IMR-90 (cell line): Measurements from ENCODE around the gene IRF2. TPM values are rescaled to one million over a fixed set of nuclear protein-coding genes. Genes with fewer than 3 reads are reported as not detected.

Experiments
- ATAC-seq: fragments of 200-7000 bp; cut with Tn5 transposase; 2 replicates; pipeline ENCODE4 v1.9.1; 2020; ENCODE audit warnings: low read depth, mild to moderate bottlenecking, moderate library complexity
- BruUV-seq: library from RNA; stranded (reverse); fragments of 400-500 nt; replicated peaks from 2 replicates; lab custom pipeline; 2021; lab: Mats Ljungman, UMichigan
- CTCF ChIA-PET: fragments of 300-600 bp; formaldehyde crosslinking; extraction: SDS; loops from one replicate; lab custom pipeline; 2021; ENCODE audit warnings: antibody characterized with exemption; lab: Yijun Ruan, JAX
- POLR2A ChIA-PET: fragments of 300-600 bp; sonication (Branson Sonifier 250); formaldehyde crosslinking; loops from one replicate; lab custom pipeline; 2022; ENCODE audit warnings: antibody characterized with exemption; ENCODE audit not compliant: unreplicated experiment; lab: Charles Lee
- DNase-seq: peaks from one replicate; pipeline ENCODE4 v3.0.0; 2013
- H2AFZ ChIP-seq: replicated peaks from 2 replicates; pipeline ENCODE3; 2013; ENCODE audit warnings: low read length, mild to moderate bottlenecking; ENCODE audit not compliant: poor library complexity
- H2AK5ac ChIP-seq: 2 replicates; pipeline ENCODE4 v1.6.1; 2013; ENCODE audit warnings: low read depth, low read length, inconsistent platforms
- H2AK9ac ChIP-seq: replicated peaks from 2 replicates; pipeline ENCODE3; 2013; ENCODE audit warnings: mild to moderate bottlenecking, low read depth, low read length, moderate library complexity; ENCODE audit not compliant: poor library complexity
- H2BK120ac ChIP-seq: 2 replicates; pipeline ENCODE4 v1.6.1; 2013; ENCODE audit warnings: low read depth, low read length, inconsistent platforms
- H2BK15ac ChIP-seq: 3 replicates; pipeline ENCODE4 v1.6.1; 2013; ENCODE audit warnings: low read depth, low read length, inconsistent platforms
- H2BK20ac ChIP-seq: 2 replicates; pipeline ENCODE4 v1.6.1; 2013; ENCODE audit warnings: low read depth, mild to moderate bottlenecking, inconsistent platforms, low read length, moderate library complexity
- H2BK5ac ChIP-seq: 2 replicates; pipeline ENCODE4 v1.6.1; 2013; ENCODE audit warnings: mild to moderate bottlenecking, low read depth, low read length, inconsistent platforms; ENCODE audit not compliant: poor library complexity, severe bottlenecking
- H3K14ac ChIP-seq: replicated peaks from 2 replicates; pipeline ENCODE4 v1.6.1; 2013; ENCODE audit warnings: low read depth, low read length, inconsistent platforms
- H3K18ac ChIP-seq: 2 replicates; pipeline ENCODE4 v1.6.1; 2013; ENCODE audit warnings: low read depth, low read length, control low read depth
- H3K23ac ChIP-seq: 2 replicates; pipeline ENCODE4 v1.6.1; 2013; ENCODE audit warnings: low read depth, low read length, inconsistent platforms
- H3K27ac ChIP-seq: 2 replicates; pipeline ENCODE4 v1.5.1; 2013; ENCODE audit warnings: mild to moderate bottlenecking, control low read depth, low read length; ENCODE audit not compliant: insufficient read depth
- H3K27me3 ChIP-seq: 2 replicates; pipeline ENCODE4 v1.6.1; 2013; ENCODE audit warnings: low read length; ENCODE audit not compliant: control insufficient read depth, insufficient read depth
- H3K36me3 ChIP-seq: 2 replicates; pipeline ENCODE4 v1.6.1; 2013; ENCODE audit warnings: low read length, mixed read lengths; ENCODE audit not compliant: control insufficient read depth, insufficient read depth
- H3K4ac ChIP-seq: 2 replicates; pipeline ENCODE4 v1.6.1; 2013; ENCODE audit warnings: low read depth, low read length, inconsistent platforms
- H3K4me1 ChIP-seq: 2 replicates; pipeline ENCODE4 v1.6.1; 2013; ENCODE audit warnings: low read length, mixed read lengths; ENCODE audit not compliant: control insufficient read depth, insufficient read depth
- H3K4me2 ChIP-seq: 2 replicates; pipeline ENCODE4 v1.6.1; 2013; ENCODE audit warnings: low read depth, mild to moderate bottlenecking, control low read depth, low read length, moderate library complexity
- H3K4me3 ChIP-seq: 2 replicates; pipeline ENCODE4 v1.5.1; 2013; ENCODE audit warnings: low read depth, mild to moderate bottlenecking, control low read depth, low read length, moderate library complexity; ENCODE audit not compliant: insufficient read depth
- H3K56ac ChIP-seq: 2 replicates; pipeline ENCODE4 v1.6.1; 2013; ENCODE audit warnings: low read length, inconsistent platforms; ENCODE audit not compliant: insufficient read depth; ENCODE audit errors: extremely low read depth
- H3K79me1 ChIP-seq, 2 experiments: 2 replicates each; pipeline ENCODE4 v1.6.1; 2013; ENCODE audit warnings: low read length in 2 of 2, inconsistent platforms in 1 of 2, low read depth in 1 of 2
- H3K9ac ChIP-seq: 2 replicates; pipeline ENCODE4 v1.6.1; 2013; ENCODE audit warnings: low read depth, low read length, control low read depth
- H3K9me1 ChIP-seq: 2 replicates; pipeline ENCODE4 v1.6.1; 2013; ENCODE audit warnings: low read length, inconsistent platforms; ENCODE audit not compliant: insufficient read depth
- H3K9me3 ChIP-seq: 2 replicates; pipeline ENCODE4 v1.6.1; 2013; ENCODE audit warnings: low read length; ENCODE audit not compliant: control insufficient read depth, insufficient read depth
- H4K20me1 ChIP-seq: 2 replicates; pipeline ENCODE4 v1.6.1; 2013; ENCODE audit warnings: low read length, inconsistent platforms; ENCODE audit not compliant: insufficient read depth
- H4K5ac ChIP-seq: 2 replicates; pipeline ENCODE4 v1.6.1; 2013; ENCODE audit warnings: mild to moderate bottlenecking, low read depth, low read length, control low read depth
- H4K8ac ChIP-seq, 2 experiments: 2 replicates each; pipeline ENCODE4 v1.6.1; 2013; ENCODE audit warnings: low read depth in 2 of 2, low read length in 2 of 2, control low read depth in 1 of 2, inconsistent platforms in 1 of 2
- H4K91ac ChIP-seq: 2 replicates; pipeline ENCODE4 v1.6.1; 2013; ENCODE audit warnings: low read depth, low read length, inconsistent platforms; ENCODE audit not compliant: insufficient read depth
- BHLHE40 ChIP-seq: fragments of 150-350 bp; IDR thresholded peaks from 2 replicates; pipeline ENCODE4 v1.6.1; 2016; ENCODE audit warnings: mild to moderate bottlenecking, low read depth, low read length
- MAFK ChIP-seq: IDR thresholded peaks from 2 replicates; pipeline ENCODE4 v1.6.1; 2012; ENCODE audit warnings: low read depth, low read length, improper control_type of control experiment
- MAZ ChIP-seq: IDR thresholded peaks from 2 replicates; pipeline ENCODE4 v1.6.1; 2012; ENCODE audit warnings: low read depth, mild to moderate bottlenecking, low read length, improper control_type of control experiment, moderate library complexity, borderline replicate concordance
- MXI1 ChIP-seq: IDR thresholded peaks from 2 replicates; pipeline ENCODE4 v1.6.1; 2012; ENCODE audit warnings: low read depth, mild to moderate bottlenecking, low read length, moderate library complexity, borderline replicate concordance
- NFE2L2 ChIP-seq: fragments of 150-350 bp; IDR thresholded peaks from 2 replicates; pipeline ENCODE4 v1.6.1; 2016; ENCODE audit warnings: low read depth, mild to moderate bottlenecking, low read length
- RAD21 ChIP-seq: IDR thresholded peaks from 2 replicates; pipeline ENCODE4 v1.6.1; 2012; ENCODE audit warnings: low read length, improper control_type of control experiment
- RCOR1 ChIP-seq: IDR thresholded peaks from 2 replicates; pipeline ENCODE4 v1.6.1; 2012; ENCODE audit warnings: mild to moderate bottlenecking, low read length, improper control_type of control experiment; ENCODE audit not compliant: insufficient replicate concordance
- SMC3 ChIP-seq: fragments of 150-350 bp; IDR thresholded peaks from 2 replicates; pipeline ENCODE4 v1.6.1; 2016; ENCODE audit warnings: low read depth, mild to moderate bottlenecking, antibody characterized with exemption, low read length, moderate library complexity
- WGBS, 2 experiments: methylation state at CpG; one replicate each; pipeline versions ENCODE4 v1.1.5 to v1.1.7; 2013; ENCODE audit warnings: missing lambda C conversion rate in 2 of 2; ENCODE audit not compliant: insufficient read length in 1 of 2; ENCODE audit errors: extremely low coverage in 2 of 2; 5-methylcytosine and 5-hydroxymethylcytosine counted together
- dilution Hi-C: fragments of 300-500 bp; cut with HindIII; formaldehyde crosslinking; loops from one replicate; pipeline ENCODE4 v1.14.3; 2018; ENCODE audit warnings: low sequenced_read_pairs; ENCODE audit not compliant: unreplicated experiment
- in situ Hi-C: fragments of 300-500 bp; cut with MboI; formaldehyde crosslinking; loops from 3 replicates; pipeline ENCODE4 v1.14.3; 2019; ENCODE audit warnings: low sequenced_read_pairs, inconsistent platforms, mixed read lengths
- intact Hi-C: fragments of 100-400 bp; cut with micrococcal nuclease; formaldehyde crosslinking; loops from 2 replicates; pipeline ENCODE4 v1.10.0; 2022
- polyA plus RNA-seq, 3 experiments: library from polyadenylated mRNA; depleted of rRNA; stranded (reverse); fragments of >200 nt; gene quantifications; 2 replicates each; pipeline ENCODE4 v1.2.3, GENCODE V29; 2012; ENCODE audit warnings: low replicate concordance in 1 of 3
- total RNA-seq: library from RNA; depleted of rRNA; stranded (reverse); fragments of >200 nt; gene quantifications from 2 replicates; pipeline ENCODE4 v1.2.3, GENCODE V29; 2012
- TF ChIP-seq, protein P1 (sequence below): conservative IDR thresholded peaks from 2 replicates; pipeline ENCODE4 v1.5.1; 2012; ENCODE audit warnings: mild to moderate bottlenecking, low read depth, low read length, improper control_type of control experiment
- TF ChIP-seq, protein P2 (sequence below): fragments of 150-350 bp; IDR thresholded peaks from 2 replicates; pipeline ENCODE4 v1.6.1; 2016; ENCODE audit warnings: low read depth, mild to moderate bottlenecking, low read length, moderate library complexity, borderline replicate concordance

Gene IRF2
- total and polyA plus RNA-seq, 2 of the 4 experiments (the other 2 are of a cell fraction) = 16.5 to 21.9 TPM

DNA sequence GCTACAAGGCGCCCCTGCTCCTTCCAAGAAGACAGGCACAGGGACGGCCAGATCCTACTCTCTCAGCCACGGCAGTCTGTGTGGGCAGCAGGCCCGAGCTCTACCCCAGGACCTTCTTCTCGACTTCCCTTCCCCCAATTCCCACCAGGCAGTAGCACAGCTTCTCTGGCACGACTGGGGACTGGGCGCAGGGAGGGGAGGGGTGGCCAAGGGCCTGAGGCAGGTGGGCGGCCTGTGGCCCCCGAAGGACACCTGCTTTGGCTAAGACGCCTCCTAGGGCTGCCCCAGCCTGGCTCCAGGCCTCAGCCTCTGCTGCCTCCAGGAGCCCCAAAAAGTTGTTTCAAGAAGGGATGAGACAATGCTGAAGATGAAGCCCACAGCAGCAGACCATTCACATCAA, 24.2 kb upstream of the IRF2 start:
- no peak for TF ChIP-seq BHLHE40
- no peak for TF ChIP-seq SMC3
- TF ChIP-seq MXI1 = no peak
- no peak for TF ChIP-seq MAZ
- no peak for TF ChIP-seq RCOR1
- TF ChIP-seq, protein P1, sequence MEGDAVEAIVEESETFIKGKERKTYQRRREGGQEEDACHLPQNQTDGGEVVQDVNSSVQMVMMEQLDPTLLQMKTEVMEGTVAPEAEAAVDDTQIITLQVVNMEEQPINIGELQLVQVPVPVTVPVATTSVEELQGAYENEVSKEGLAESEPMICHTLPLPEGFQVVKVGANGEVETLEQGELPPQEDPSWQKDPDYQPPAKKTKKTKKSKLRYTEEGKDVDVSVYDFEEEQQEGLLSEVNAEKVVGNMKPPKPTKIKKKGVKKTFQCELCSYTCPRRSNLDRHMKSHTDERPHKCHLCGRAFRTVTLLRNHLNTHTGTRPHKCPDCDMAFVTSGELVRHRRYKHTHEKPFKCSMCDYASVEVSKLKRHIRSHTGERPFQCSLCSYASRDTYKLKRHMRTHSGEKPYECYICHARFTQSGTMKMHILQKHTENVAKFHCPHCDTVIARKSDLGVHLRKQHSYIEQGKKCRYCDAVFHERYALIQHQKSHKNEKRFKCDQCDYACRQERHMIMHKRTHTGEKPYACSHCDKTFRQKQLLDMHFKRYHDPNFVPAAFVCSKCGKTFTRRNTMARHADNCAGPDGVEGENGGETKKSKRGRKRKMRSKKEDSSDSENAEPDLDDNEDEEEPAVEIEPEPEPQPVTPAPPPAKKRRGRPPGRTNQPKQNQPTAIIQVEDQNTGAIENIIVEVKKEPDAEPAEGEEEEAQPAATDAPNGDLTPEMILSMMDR = no peak
- TF ChIP-seq RAD21 = no peak
- TF ChIP-seq, protein P2, sequence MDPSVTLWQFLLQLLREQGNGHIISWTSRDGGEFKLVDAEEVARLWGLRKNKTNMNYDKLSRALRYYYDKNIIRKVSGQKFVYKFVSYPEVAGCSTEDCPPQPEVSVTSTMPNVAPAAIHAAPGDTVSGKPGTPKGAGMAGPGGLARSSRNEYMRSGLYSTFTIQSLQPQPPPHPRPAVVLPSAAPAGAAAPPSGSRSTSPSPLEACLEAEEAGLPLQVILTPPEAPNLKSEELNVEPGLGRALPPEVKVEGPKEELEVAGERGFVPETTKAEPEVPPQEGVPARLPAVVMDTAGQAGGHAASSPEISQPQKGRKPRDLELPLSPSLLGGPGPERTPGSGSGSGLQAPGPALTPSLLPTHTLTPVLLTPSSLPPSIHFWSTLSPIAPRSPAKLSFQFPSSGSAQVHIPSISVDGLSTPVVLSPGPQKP = no peak
- no peak for TF ChIP-seq NFE2L2
- TF ChIP-seq MAFK = no peak
- no peak overlapping the region for H4K5ac ChIP-seq
- no peaks in the 10 kb centered on the region for H3K9me1 ChIP-seq
- H2BK120ac ChIP-seq = no peak overlapping the region
- H3K9ac ChIP-seq = no peak overlapping the region
- H3K36me3 ChIP-seq = no peaks in the 10 kb centered on the region
- no peak overlapping the region for H4K91ac ChIP-seq
- H2AK9ac ChIP-seq = no peak overlapping the region
- H3K9me3 ChIP-seq = peaks cover 2% of the 10 kb centered on the region; the same call in 1 of the 2 replicates
- no peaks in the 10 kb centered on the region for H4K20me1 ChIP-seq
- POLR2A ChIA-PET = no interaction called here
- H2AK5ac ChIP-seq = no peak overlapping the region
- no peaks in the 10 kb centered on the region for H3K27me3 ChIP-seq
- dilution Hi-C loops (no loop called here), in situ Hi-C loops (no loop called here), intact Hi-C loops (no loop called here)
- no peak overlapping the region for H3K4ac ChIP-seq
- no peak overlapping the region for H3K14ac ChIP-seq
- BruUV-seq = no TSS peak
- DNase-seq (no peak), ATAC-seq (no peak)
- 80% methylated on average over 1 of the region's 10 CpGs; no CpG with 5 or more reads in 1 of the 2 experiments for WGBS, 2 experiments
- CTCF ChIA-PET = interaction anchor here (0.6 kb wide), 1 partner anchor 532 kb away, joined by 3 read pairs; no protein-coding TSS in a partner anchor
- no peaks in the 10 kb centered on the region for H3K79me1 ChIP-seq
- no peak overlapping the region for H2BK15ac ChIP-seq
- no peak overlapping the region for H3K4me2 ChIP-seq
- H3K27ac ChIP-seq = no peak overlapping the region
- H4K8ac ChIP-seq = no peak overlapping the region
- no peak overlapping the region for H2BK5ac ChIP-seq
- no peak overlapping the region for H3K23ac ChIP-seq
- H3K18ac ChIP-seq = no peak overlapping the region
- H3K56ac ChIP-seq = no peak overlapping the region
- H3K4me1 ChIP-seq = no peaks in the 10 kb centered on the region
- H3K4me3 ChIP-seq = no peak overlapping the region
- H2BK20ac ChIP-seq = no peak overlapping the region
- H2AFZ ChIP-seq = no peak overlapping the region
